Measurements from ENCODE around the gene BST2. TPM values are rescaled to one million over a fixed set of nuclear protein-coding genes. Genes with fewer than 3 reads are reported as not detected.
"Not testable (repeated sequence)": the region's sequence is repeated elsewhere in the genome, so short reads cannot be mapped to it uniquely, and the experiment has no call there.

Gene BST2
- total RNA-seq, 1 experiment from 2014 or later = 98.4 TPM

GRCh38 chr19:17376935-17377600 is 28.4 kb downstream of the BST2 start, which contains the start of gene PLVAP:
TSS of gene PLVAP (minus strand) at chr19:17377342. CDS start at chr19:17377288, 54 bp downstream.
- no peak within 1 kb of the TSS for H3K4me3 Mint-ChIP-seq (ENCODE audit: unreplicated experiment)
- Histone ChIP-seq H3K4me3 (ENCODE audit: low read depth, low read length) (no peak within 1 kb of the TSS), H3K27me3 (replicated peaks; ENCODE audit: control insufficient read depth, insufficient read depth, low read length) (no peaks in the 10 kb centered on the region), H3K36me3 (ENCODE audit: control insufficient read depth, insufficient read depth, low read length) (no peaks in the 10 kb centered on the region), H3K4me1 (no peaks in the 10 kb centered on the region), H3K9me3 (no peaks in the 10 kb centered on the region)
- intact Hi-C loops (cut with micrococcal nuclease; ENCODE audit: unreplicated experiment) = no loop called here
- no peaks in the 10 kb centered on the region for H3K4me1 Mint-ChIP-seq (ENCODE audit: low read depth, unreplicated experiment)
- no peak for TF ChIP-seq CTCF (IDR thresholded peaks at IDR 0.05; ENCODE audit: insufficient read depth in 1 of 2, low read depth in 1 of 2, low read length in 1 of 2, severe bottlenecking in 1 of 2, unreplicated experiment in 1 of 2)
- BruUV-seq (replicated peaks) = no TSS peak
- DNase-seq = no peak
- no peaks in the 10 kb centered on the region for H3K27me3 Mint-ChIP-seq (ENCODE audit: insufficient read depth, unreplicated experiment)
- H3K9me3 Mint-ChIP-seq (ENCODE audit: unreplicated experiment) = no peaks in the 10 kb centered on the region
- ChIA-PET CTCF (interaction anchor here (0.6 kb wide), 1 partner anchor 9 kb away, joined by 5 read pairs; no protein-coding TSS in a partner anchor), POLR2A (no interaction called here)
- H3K27ac Mint-ChIP-seq (ENCODE audit: unreplicated experiment) = no peak within 1 kb of the TSS
- H3K36me3 Mint-ChIP-seq (ENCODE audit: insufficient read depth, unreplicated experiment) = no peaks in the 10 kb centered on the region

GRCh38 chr19:17370026-17370587 is 35.3 kb downstream of the BST2 start:
- no TSS peak for BruUV-seq (replicated peaks)
- H3K4me3 Mint-ChIP-seq (ENCODE audit: unreplicated experiment) = no peak overlapping the region
- Histone ChIP-seq H3K4me1 (no peaks in the 10 kb centered on the region), H3K9me3 (no peaks in the 10 kb centered on the region), H3K27me3 (replicated peaks; ENCODE audit: control insufficient read depth, insufficient read depth, low read length) (no peaks in the 10 kb centered on the region), H3K4me3 (ENCODE audit: low read depth, low read length) (no peak overlapping the region), H3K36me3 (ENCODE audit: control insufficient read depth, insufficient read depth, low read length) (no peaks in the 10 kb centered on the region)
- DNase-seq = no peak
- CTCF ChIA-PET = no interaction called here
- intact Hi-C loops (cut with micrococcal nuclease; ENCODE audit: unreplicated experiment) = no loop called here
- no peaks in the 10 kb centered on the region for H3K4me1 Mint-ChIP-seq (ENCODE audit: low read depth, unreplicated experiment)
- H3K27ac Mint-ChIP-seq (ENCODE audit: unreplicated experiment) = no peak overlapping the region
- POLR2A ChIA-PET = no interaction called here
- H3K27me3 Mint-ChIP-seq (ENCODE audit: insufficient read depth, unreplicated experiment) = no peaks in the 10 kb centered on the region
- no peaks in the 10 kb centered on the region for H3K36me3 Mint-ChIP-seq (ENCODE audit: insufficient read depth, unreplicated experiment)
- no peaks in the 10 kb centered on the region for H3K9me3 Mint-ChIP-seq (ENCODE audit: unreplicated experiment)
- TF ChIP-seq CTCF (IDR thresholded peaks at IDR 0.05; ENCODE audit: insufficient read depth in 1 of 2, low read depth in 1 of 2, low read length in 1 of 2, severe bottlenecking in 1 of 2, unreplicated experiment in 1 of 2) = no peak

GRCh38 chr19:17365361-17365760 is 40.1 kb downstream of the BST2 start:
- POLR2A ChIA-PET = no interaction called here
- H3K4me3 Mint-ChIP-seq (ENCODE audit: unreplicated experiment) = no peak overlapping the region
- Histone ChIP-seq H3K4me3 (ENCODE audit: low read depth, low read length) (no peak overlapping the region), H3K36me3 (ENCODE audit: control insufficient read depth, insufficient read depth, low read length) (no peaks in the 10 kb centered on the region), H3K4me1 (no peaks in the 10 kb centered on the region), H3K27me3 (replicated peaks; ENCODE audit: control insufficient read depth, insufficient read depth, low read length) (no peaks in the 10 kb centered on the region), H3K9me3 (no peaks in the 10 kb centered on the region)
- CTCF ChIA-PET = no interaction called here
- TF ChIP-seq CTCF (IDR thresholded peaks at IDR 0.05; ENCODE audit: insufficient read depth in 1 of 2, low read depth in 1 of 2, low read length in 1 of 2, severe bottlenecking in 1 of 2, unreplicated experiment in 1 of 2) = no peak
- no peaks in the 10 kb centered on the region for H3K36me3 Mint-ChIP-seq (ENCODE audit: insufficient read depth, unreplicated experiment)
- H3K27ac Mint-ChIP-seq (ENCODE audit: unreplicated experiment) = no peak overlapping the region
- intact Hi-C loops (cut with micrococcal nuclease; ENCODE audit: unreplicated experiment) = no loop called here
- no peak for DNase-seq
- no peaks in the 10 kb centered on the region for H3K4me1 Mint-ChIP-seq (ENCODE audit: low read depth, unreplicated experiment)
- H3K9me3 Mint-ChIP-seq (ENCODE audit: unreplicated experiment) = no peaks in the 10 kb centered on the region
- BruUV-seq (replicated peaks) = no TSS peak
- peaks cover 8% of the 10 kb centered on the region for H3K27me3 Mint-ChIP-seq (ENCODE audit: insufficient read depth, unreplicated experiment)

- H3K27me3 ChIP-seq (replicated peaks; ENCODE audit: control insufficient read depth, insufficient read depth, low read length); H3K4me3 Mint-ChIP-seq (ENCODE audit: unreplicated experiment); H3K9me3 Mint-ChIP-seq (ENCODE audit: unreplicated experiment); H3K27ac Mint-ChIP-seq (ENCODE audit: unreplicated experiment); H3K27me3 Mint-ChIP-seq (ENCODE audit: insufficient read depth, unreplicated experiment); intact Hi-C loops (cut with micrococcal nuclease; ENCODE audit: unreplicated experiment); H3K9me3 ChIP-seq; POLR2A ChIA-PET; H3K36me3 ChIP-seq (ENCODE audit: control insufficient read depth, insufficient read depth, low read length); H3K4me3 ChIP-seq (ENCODE audit: low read depth, low read length); H3K4me1 Mint-ChIP-seq (ENCODE audit: low read depth, unreplicated experiment); DNase-seq; H3K4me1 ChIP-seq; H3K36me3 Mint-ChIP-seq (ENCODE audit: insufficient read depth, unreplicated experiment); BruUV-seq (replicated peaks): not testable (repeated sequence)
- CTCF ChIA-PET = interaction anchor here (0.7 kb wide), 1 partner anchor 22 kb away, joined by 5 read pairs; no protein-coding TSS in a partner anchor
Measured at GRCh38 chr19:17363852-17364605, 41.4 kb downstream of the BST2 start.

Data from Caco-2 (cell line).